Naive B cell (primary cell): ENCODE results near the gene SERPINA6. TPM values are rescaled to one million over a fixed set of nuclear protein-coding genes. Genes with fewer than 3 reads are reported as not detected.
A peak's percentile ranks its signal among the peaks of the same experiment; 100 is the strongest.

ENCODE experiments used
- ATAC-seq, 2 donors: fragments of 150-1000 bp; cut with Tn5 transposase; 2 replicates each; pipeline ENCODE4 v1.10.0; 2021; ENCODE audit warnings: low read depth in 2 of 2, mild to moderate bottlenecking in 2 of 2, moderate library complexity in 2 of 2
- DNase-seq: peaks from one replicate; pipeline ENCODE4 v3.0.0; 2022
- H3K27ac Mint-ChIP-seq, 6 donors: one replicate each; pipeline ENCODE4 v1.8.0; 2020 to 2022; ENCODE audit warnings: mild to moderate bottlenecking in 6 of 6, mixed read lengths in 6 of 6, moderate library complexity in 5 of 6, inconsistent platforms in 2 of 6
- H3K27me3 Mint-ChIP-seq, 3 donors: one replicate each; pipeline ENCODE4 v1.8.0; 2021 to 2022; ENCODE audit warnings: mixed read lengths in 3 of 3, mild to moderate bottlenecking in 1 of 3
- H3K36me3 Mint-ChIP-seq, 2 donors: one replicate each; pipeline ENCODE4 v1.8.0; 2020 to 2022; ENCODE audit warnings: mixed read lengths in 2 of 2, inconsistent platforms in 1 of 2, mild to moderate bottlenecking in 1 of 2
- H3K4me1 Mint-ChIP-seq, 3 donors: one replicate each; pipeline ENCODE4 v1.8.0; 2020 to 2022; ENCODE audit warnings: mixed read lengths in 3 of 3, inconsistent platforms in 1 of 3, mild to moderate bottlenecking in 1 of 3, moderate library complexity in 1 of 3
- H3K4me3 Mint-ChIP-seq, 8 donors: one replicate each; pipeline ENCODE4 v1.8.0; 2020 to 2022; ENCODE audit warnings: mild to moderate bottlenecking in 8 of 8, mixed read lengths in 8 of 8, moderate library complexity in 8 of 8, inconsistent platforms in 2 of 8
- H3K9me3 Mint-ChIP-seq, 7 donors: one replicate each; pipeline ENCODE4 v1.8.0; 2020 to 2022; ENCODE audit warnings: mixed read lengths in 7 of 7, mild to moderate bottlenecking in 5 of 7, inconsistent platforms in 2 of 7, moderate library complexity in 1 of 7
- polyA plus RNA-seq, 6 donors: library from polyadenylated mRNA; unstranded; fragments of 300-500 nt; fragmentation: Illumina TruSeq; gene quantifications; one replicate each; pipeline ENCODE4 v1.2.3, GENCODE V29; 2021; ENCODE audit warnings: low read depth in 6 of 6

The SERPINA6 gene
- polyA plus RNA-seq, 6 donors from 2014 or later: not detected

DNA sequence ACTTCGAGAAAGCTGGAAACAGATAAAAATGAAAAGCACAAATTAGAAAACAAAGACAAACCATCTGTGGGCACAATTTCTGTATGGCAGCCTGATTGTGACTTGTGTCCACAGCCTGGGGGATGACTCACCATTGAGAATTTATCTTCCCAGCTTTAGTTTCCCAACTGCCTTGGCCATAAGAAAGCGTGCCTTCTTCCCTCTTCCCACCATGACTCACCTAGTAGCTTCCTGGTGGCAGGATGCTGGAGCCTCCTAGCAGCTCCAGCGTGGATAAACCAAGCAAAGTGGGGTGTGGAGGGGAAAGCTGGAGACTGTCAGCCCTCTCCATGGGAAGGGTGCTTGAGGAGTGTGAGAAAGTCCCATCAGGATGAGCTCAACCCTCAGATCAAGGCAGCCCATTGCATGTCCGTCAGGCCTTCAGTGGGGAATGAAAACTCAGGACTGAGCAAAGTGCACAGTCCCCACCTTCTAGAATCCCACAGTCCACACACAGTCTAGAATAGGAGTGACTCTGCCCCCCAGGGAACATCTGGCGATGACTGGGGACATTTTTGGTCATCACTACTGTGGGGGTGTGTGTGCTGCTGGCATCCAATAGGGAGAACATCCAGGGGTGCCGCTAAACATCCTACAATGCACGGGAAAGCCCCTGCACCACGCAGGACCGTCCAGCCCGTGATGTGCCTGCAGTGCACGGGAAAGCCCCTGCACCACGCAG lies 22.4 kb upstream of the SERPINA6 start:
- Mint-ChIP-seq H3K4me3 (peak overlapping the region in 1 of 8 donors; percentile 10), H3K9me3 (peaks cover 0 to 8% (median 0%) of the 10 kb centered on the region in 7 donors), H3K36me3 (no peaks in the 10 kb centered on the region), H3K27ac (peak overlapping the region in 2 of 6 donors; percentile 58 to 72), H3K27me3 (peaks cover 16 to 25% (median 21%) of the 10 kb centered on the region in 3 donors), H3K4me1 (peaks cover 0 to 4% (median 4%) of the 10 kb centered on the region in 3 donors)
- ATAC-seq (peak; percentile 44 to 60), DNase-seq (no peak)

DNA sequence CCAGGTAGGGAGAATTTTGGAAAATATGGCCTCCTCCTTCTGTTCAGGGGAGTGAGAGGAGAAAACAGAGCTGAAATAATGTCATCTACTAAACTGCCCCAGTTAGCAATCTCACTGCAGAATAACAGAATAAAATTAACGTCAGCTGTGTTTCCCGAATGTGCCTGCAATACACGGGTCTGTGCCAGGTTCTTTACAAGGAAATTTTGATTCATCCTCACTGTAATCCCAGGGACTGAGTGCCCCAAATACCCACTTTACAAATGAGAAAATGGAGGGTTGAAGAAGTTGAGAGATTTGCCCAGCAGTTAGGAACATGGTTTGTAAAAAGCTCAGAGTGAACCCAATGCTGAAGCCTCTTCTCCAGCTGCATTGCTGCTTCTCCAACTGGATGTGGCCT lies 21.3 kb upstream of the SERPINA6 start:
- Mint-ChIP-seq H3K4me1 (peaks cover 0 to 4% (median 4%) of the 10 kb centered on the region in 3 donors), H3K27me3 (peaks cover 14 to 28% (median 19%) of the 10 kb centered on the region in 3 donors), H3K9me3 (peaks cover 0 to 8% (median 0%) of the 10 kb centered on the region in 7 donors), H3K27ac (peak overlapping the region in 2 of 6 donors; percentile 72 to 78), H3K36me3 (no peaks in the 10 kb centered on the region), H3K4me3 (peak overlapping the region in 1 of 8 donors; percentile 29)
- ATAC-seq (no peak), DNase-seq (no peak)

DNA sequence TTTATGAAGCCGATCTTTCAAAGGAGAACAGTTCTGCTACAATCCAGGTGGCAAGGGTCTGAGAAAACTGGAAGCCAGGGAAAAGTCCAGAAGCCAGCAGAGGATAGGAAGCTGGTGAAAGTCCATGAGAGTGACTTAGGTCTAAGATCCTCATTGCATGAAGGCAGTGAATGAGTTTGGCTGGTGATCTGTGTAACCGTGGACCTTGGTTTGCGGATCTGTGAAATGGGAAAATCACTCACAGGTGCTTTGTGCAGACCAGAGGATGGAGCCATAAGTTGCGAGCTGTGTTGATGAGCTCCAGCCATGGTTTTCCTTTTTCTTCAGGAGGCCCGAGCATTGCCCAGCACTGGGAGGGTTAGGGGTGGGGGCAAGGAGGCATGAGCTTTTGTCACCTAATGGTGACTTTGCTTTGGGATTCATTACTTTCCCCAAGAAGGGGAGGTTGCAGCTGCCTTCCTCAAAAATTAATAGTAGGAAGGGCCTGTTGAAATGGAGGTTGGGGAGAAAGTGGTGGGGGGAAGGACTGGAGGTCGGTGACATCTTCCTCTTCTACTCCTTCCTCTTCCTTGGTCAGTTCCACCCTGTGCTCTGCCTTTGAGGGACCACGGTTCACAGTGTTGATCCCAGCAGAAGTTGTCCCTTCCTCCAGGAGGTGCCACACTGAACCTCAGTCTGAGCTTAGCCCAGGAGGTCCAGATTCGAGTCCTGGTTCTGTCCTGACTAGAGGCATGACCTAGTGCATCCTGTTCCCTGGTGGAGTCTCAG lies 20.3 kb upstream of the SERPINA6 start:
- peak overlapping the region in 1 of 6 donors; percentile 72 for H3K27ac Mint-ChIP-seq
- no peak overlapping the region for H3K4me3 Mint-ChIP-seq
- no peak for DNase-seq
- no peak for ATAC-seq
- peaks cover 14 to 25% (median 21%) of the 10 kb centered on the region in 3 donors for H3K27me3 Mint-ChIP-seq
- H3K36me3 Mint-ChIP-seq: no peaks in the 10 kb centered on the region
- H3K4me1 Mint-ChIP-seq: peaks cover 0 to 4% (median 4%) of the 10 kb centered on the region in 3 donors
- peaks cover 0 to 8% (median 0%) of the 10 kb centered on the region in 7 donors for H3K9me3 Mint-ChIP-seq

DNA sequence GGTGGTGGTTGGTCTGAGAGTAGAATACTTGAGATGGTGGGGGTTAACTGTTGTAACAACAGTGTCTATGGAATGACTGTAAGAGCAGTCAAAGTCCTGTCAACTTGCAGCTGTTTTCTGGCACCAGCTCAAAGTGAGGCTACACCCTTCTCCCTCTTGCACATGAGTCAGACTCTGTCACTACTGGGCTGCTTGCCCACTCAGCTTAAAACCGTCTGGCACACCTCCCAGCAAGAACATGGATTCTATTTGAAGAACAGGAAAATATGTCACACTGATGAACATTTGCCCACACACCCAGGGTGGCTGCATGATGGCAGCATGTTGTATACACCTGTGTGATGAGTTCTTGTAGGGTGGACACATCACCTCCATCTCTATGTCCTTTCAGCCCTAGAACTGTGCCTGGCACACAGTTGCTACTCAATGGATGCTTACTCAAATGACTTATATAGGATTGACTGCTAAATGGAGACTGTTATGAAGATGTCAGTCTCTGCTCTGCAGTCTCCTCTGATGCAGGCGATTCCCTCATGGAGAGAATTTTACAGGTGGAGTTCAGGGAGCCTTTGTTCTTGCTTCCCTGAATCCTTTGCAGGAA lies 19.3 kb upstream of the SERPINA6 start:
- Mint-ChIP-seq H3K36me3 (no peaks in the 10 kb centered on the region), H3K27ac (no peak overlapping the region), H3K9me3 (peaks cover 0 to 8% (median 0%) of the 10 kb centered on the region in 7 donors), H3K4me3 (peak overlapping the region in 1 of 8 donors; percentile 21), H3K27me3 (peaks cover 14 to 25% (median 21%) of the 10 kb centered on the region in 3 donors), H3K4me1 (peaks cover 0 to 4% (median 4%) of the 10 kb centered on the region in 3 donors)
- DNase-seq: no peak
- no peak for ATAC-seq

DNA sequence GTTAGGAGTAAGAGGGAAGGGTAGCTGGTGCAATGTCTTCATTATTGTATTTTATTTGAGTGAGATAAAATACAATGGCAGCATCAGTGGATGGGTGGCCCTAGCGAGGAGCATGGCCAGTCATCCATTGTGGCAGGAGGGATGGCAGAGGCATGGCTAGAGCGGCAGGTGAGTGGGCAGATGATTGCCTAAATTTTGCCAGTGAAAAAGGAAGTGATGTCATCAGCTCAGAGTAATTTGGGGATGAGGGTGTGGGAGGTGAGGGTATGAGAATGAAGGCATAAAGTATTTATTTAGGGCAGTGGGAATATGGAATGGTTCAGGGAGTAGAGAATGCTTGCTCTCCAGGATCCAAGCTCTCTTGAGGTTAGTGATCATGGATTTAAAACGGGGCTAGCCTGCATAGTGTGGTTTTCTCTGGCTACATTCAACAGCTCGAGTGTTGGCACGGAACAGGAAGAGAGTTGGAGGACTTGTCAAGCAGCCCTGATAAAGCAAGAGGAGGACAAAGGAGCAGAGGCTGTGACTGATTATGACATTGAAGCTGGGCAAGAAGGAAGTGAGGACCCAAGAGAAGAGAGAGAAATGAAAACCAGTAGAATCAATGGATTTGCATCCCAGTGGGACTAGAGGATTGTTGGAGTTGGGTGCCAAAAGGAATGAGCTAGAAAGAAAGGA lies 18.7 kb upstream of the SERPINA6 start:
- ATAC-seq: no peak
- Mint-ChIP-seq H3K4me1 (peaks cover 0 to 4% (median 4%) of the 10 kb centered on the region in 3 donors), H3K27me3 (peaks cover 14 to 25% (median 21%) of the 10 kb centered on the region in 3 donors), H3K36me3 (no peaks in the 10 kb centered on the region), H3K4me3 (no peak overlapping the region), H3K27ac (peak overlapping the region in 1 of 6 donors; percentile 76), H3K9me3 (peaks cover 0 to 8% (median 0%) of the 10 kb centered on the region in 7 donors)
- no peak for DNase-seq

DNA sequence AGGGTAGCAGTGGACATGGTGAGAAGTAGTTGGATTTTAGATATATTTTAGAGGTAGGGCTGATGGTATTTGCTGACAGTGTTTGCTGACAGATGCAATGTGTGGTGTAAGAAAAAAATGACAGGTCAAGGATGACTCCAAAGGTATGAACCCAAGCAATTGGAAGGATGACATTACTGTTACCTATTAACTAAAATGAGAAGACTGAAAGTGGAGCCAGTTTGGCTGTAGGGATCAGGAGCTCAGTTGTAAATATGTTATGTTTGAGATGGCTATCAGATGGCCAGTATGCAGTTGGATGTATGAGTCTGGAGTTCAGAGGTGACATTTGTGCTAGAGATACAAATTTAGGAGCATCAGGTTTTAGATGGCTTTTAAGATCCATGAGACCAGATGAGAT lies 17.4 kb upstream of the SERPINA6 start:
- Mint-ChIP-seq H3K27ac (no peak overlapping the region), H3K4me3 (no peak overlapping the region), H3K4me1 (no peaks in the 10 kb centered on the region), H3K9me3 (peaks cover 0 to 8% (median 1%) of the 10 kb centered on the region in 7 donors), H3K27me3 (peaks cover 14 to 28% (median 25%) of the 10 kb centered on the region in 3 donors), H3K36me3 (no peaks in the 10 kb centered on the region)
- ATAC-seq (no peak), DNase-seq (no peak)

DNA sequence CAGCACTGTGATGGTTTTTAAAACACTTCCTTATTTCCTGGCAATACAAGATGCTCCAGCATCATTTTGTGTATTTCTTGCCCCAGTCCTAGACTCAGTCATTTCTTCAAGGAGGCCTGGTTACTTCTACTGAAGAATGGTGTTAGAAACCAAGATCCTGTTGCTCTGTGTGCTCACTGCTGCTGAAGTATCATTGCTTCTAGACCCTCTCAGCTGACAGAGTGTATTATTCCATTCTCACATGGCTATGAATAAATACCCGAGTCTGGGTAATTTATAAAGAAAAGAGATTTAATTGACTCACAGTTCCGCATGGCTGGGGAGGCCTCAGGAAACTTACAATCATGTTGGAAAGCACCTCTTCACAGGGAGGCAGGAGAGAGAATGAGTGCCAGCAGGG lies 14.9 kb upstream of the SERPINA6 start:
- H3K27ac Mint-ChIP-seq: no peak overlapping the region

DNA sequence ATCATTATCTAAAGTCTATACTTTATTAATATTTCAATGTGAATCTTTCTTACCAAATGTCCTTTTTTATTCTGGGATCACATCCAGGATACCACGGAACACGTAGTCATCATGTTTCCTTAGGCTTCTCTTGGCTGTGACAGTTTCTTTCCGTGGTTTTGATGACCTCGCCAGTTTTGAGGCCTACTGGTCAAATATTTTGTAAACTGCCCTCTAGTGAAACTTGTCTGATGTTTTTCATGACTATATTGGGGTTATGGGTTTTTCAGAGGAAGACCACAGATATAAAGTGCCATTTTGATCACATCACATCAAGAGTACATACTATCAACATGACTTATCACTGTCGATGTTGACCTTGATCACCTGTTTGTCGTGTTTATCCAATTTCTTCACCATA lies 14.1 kb upstream of the SERPINA6 start:
- no peak overlapping the region for H3K4me3 Mint-ChIP-seq
- no peak for ATAC-seq

More for the DNA sequence above, 14.9 kb upstream of the SERPINA6 start:
- H3K9me3 Mint-ChIP-seq: peaks cover 0 to 8% (median 1%) of the 10 kb centered on the region in 7 donors
- H3K36me3 Mint-ChIP-seq: no peaks in the 10 kb centered on the region
- H3K27me3 Mint-ChIP-seq: peaks cover 26 to 34% (median 26%) of the 10 kb centered on the region in 3 donors
- no peak overlapping the region for H3K4me3 Mint-ChIP-seq
- no peaks in the 10 kb centered on the region for H3K4me1 Mint-ChIP-seq
- no peak for ATAC-seq
- DNase-seq: no peak

DNA sequence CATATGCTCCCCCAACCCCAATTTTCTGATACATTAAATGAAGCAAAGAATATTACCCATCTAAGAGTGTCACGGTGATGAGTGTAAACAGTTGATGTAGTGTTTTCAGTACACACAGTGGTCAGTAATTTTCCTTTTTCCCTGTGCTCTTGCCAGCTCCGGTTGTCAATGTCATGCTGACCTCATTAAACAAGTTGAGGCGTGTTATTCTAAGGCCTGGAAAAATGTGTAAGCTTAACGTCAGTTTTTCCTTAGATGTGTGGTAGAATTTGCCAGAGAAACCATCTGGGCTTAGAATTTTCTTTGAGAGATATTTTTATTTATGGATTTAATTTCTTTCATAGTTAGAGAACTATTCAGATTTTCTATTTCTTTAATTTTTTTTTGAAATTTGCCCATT lies 11.7 kb upstream of the SERPINA6 start:
- Mint-ChIP-seq H3K27ac (no peak overlapping the region), H3K4me3 (no peak overlapping the region), H3K36me3 (no peaks in the 10 kb centered on the region), H3K4me1 (no peaks in the 10 kb centered on the region), H3K9me3 (peaks cover 0 to 4% (median 1%) of the 10 kb centered on the region in 7 donors), H3K27me3 (peaks cover 13 to 17% (median 14%) of the 10 kb centered on the region in 3 donors)
- no peak for DNase-seq
- ATAC-seq: no peak

More for the DNA sequence above, 14.1 kb upstream of the SERPINA6 start:
- Mint-ChIP-seq H3K27me3 (peaks cover 26 to 34% (median 29%) of the 10 kb centered on the region in 3 donors), H3K9me3 (peaks cover 0 to 8% (median 1%) of the 10 kb centered on the region in 7 donors), H3K36me3 (no peaks in the 10 kb centered on the region), H3K27ac (no peak overlapping the region), H3K4me1 (no peaks in the 10 kb centered on the region)
- DNase-seq: no peak

DNA sequence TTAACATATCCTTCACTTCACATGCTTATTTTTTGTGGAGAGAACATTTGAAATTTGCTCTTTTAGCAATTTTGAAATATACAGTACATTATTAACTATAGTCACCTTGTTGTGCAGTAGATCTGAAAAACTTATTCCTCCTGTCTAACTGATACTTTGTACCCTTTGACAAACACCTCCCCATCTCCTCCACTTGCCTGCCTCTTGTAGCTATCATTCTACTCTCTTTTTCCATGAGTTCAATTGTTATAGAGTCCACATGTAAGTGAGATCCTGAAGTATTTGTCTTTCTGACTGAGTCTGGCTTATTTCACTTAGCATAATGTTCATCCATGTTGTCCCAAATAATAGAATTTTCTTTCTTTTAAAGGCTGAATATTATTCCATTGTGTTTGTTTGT lies 9.5 kb upstream of the SERPINA6 start:
- H3K9me3 Mint-ChIP-seq: peaks cover 0 to 14% (median 1%) of the 10 kb centered on the region in 7 donors
- H3K36me3 Mint-ChIP-seq: no peaks in the 10 kb centered on the region
- DNase-seq: no peak
- peaks cover 8 to 17% (median 13%) of the 10 kb centered on the region in 3 donors for H3K27me3 Mint-ChIP-seq
- ATAC-seq: no peak
- no peak overlapping the region for H3K4me3 Mint-ChIP-seq
- H3K4me1 Mint-ChIP-seq: no peaks in the 10 kb centered on the region
- H3K27ac Mint-ChIP-seq: no peak overlapping the region

DNA sequence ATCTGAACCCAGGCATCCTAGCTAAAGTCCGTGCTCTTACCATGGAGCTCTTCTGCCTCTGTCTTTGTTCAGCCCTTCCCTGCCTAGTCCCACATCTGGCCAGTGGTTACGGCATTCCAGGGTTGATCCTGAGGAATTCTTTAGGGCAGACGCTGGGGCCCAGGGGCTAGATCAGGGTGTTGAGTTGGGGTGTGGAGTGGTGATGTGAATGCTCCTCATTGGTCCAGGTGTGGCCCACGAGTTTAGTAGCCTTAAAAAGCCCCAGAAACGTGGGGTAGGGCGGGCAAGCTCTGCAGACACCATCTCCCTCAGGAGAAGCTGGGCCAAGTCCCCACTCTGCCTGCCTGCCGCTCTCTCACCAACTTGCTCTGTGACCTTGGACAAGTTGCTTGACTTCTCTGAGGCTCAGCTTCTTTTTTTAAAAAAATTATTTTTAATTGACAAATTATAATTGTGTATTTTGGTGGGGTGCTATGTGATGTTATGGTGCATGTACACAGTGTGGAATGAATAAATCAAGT lies 9.0 kb upstream of the SERPINA6 start:
- Mint-ChIP-seq H3K4me1 (no peaks in the 10 kb centered on the region), H3K9me3 (peaks cover 0 to 14% (median 1%) of the 10 kb centered on the region in 7 donors), H3K36me3 (no peaks in the 10 kb centered on the region), H3K27ac (no peak overlapping the region), H3K27me3 (peaks cover 12 to 17% (median 13%) of the 10 kb centered on the region in 3 donors), H3K4me3 (no peak overlapping the region)
- DNase-seq: no peak
- no peak for ATAC-seq

DNA sequence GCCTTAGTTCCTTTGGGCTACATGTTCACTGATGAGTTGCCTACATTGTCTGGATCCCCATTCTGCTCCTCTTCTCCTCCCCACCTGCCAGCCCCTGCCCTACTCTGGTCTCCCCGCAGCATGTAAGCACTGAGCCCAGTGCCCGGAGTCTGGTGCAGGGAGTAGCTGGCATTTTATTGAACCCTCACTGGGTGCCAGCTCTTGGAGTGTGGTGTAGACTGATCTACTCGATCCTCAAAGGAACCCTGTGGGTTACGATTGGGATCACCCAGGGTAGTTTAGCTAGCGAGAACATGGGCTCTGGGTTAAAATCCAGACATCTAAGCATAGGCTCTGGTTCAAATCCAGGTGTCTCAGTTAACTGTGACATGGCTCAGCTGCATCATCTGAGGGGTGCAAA lies 8.3 kb upstream of the SERPINA6 start:
- no peak overlapping the region for H3K4me3 Mint-ChIP-seq
- H3K36me3 Mint-ChIP-seq: no peaks in the 10 kb centered on the region
- peaks cover 12 to 17% (median 13%) of the 10 kb centered on the region in 3 donors for H3K27me3 Mint-ChIP-seq
- H3K27ac Mint-ChIP-seq: peak overlapping the region in 1 of 6 donors; percentile 45
- peaks cover 0 to 14% (median 1%) of the 10 kb centered on the region in 7 donors for H3K9me3 Mint-ChIP-seq
- no peaks in the 10 kb centered on the region for H3K4me1 Mint-ChIP-seq
- DNase-seq: no peak
- ATAC-seq: no peak
